ENCODE results near the gene HAGH.
"Not testable (repeated sequence)": the region's sequence is repeated elsewhere in the genome, so short reads cannot be mapped to it uniquely, and the experiment has no call there.

The HAGH gene

GRCh38 chr16:1826691-1827573, at the start of gene HAGH, which contains the start of gene FAHD1:
HAGH (minus strand) TSS chr16:1826825; CDS start chr16:1826787, 38 bp downstream.
FAHD1 (plus strand) TSS chr16:1827206; CDS start chr16:1827239, 33 bp downstream.
- H3K36me3 Mint-ChIP-seq (ENCODE audit: low read depth) = no peaks in the 10 kb centered on the region
- peaks cover 48% of the 10 kb centered on the region for H3K4me1 Mint-ChIP-seq (ENCODE audit: low read depth)
- no peaks in the 10 kb centered on the region for H3K27me3 Mint-ChIP-seq
- H3K4me3 Mint-ChIP-seq = peak within 1 kb of the TSS; percentile 88
- peak within 1 kb of the TSS; percentile 88 for H3K27ac Mint-ChIP-seq
- no peaks in the 10 kb centered on the region for H3K9me3 Mint-ChIP-seq

GRCh38 chr16:1876066-1876465, 49.4 kb upstream of the HAGH start:
- H3K27ac Mint-ChIP-seq; H3K36me3 Mint-ChIP-seq (ENCODE audit: low read depth): not testable (repeated sequence)

DNA sequence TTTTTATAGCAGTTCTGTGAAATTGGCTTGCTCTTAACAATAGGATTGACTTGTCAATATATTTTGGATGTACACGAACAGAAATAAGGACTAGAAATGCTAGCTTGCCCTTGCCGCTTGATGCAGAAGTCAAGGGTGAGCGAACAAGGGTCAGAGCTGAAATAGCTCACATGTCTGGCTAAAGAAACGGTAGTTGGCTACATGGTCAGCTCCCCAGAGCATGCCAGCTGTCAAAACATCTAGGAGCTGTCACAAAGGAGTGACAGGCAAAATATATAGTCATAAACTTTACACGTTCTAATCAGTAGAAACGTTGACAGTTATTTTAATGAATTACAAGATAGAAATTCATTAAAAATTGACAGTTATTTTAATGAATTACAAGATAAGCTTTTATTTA, 48.2 kb upstream of the HAGH start:
- H3K27ac Mint-ChIP-seq = no peak overlapping the region
- H3K4me1 Mint-ChIP-seq (ENCODE audit: low read depth) = peaks cover 4% of the 10 kb centered on the region
- H3K9me3 Mint-ChIP-seq = no peaks in the 10 kb centered on the region
- peaks cover 31% of the 10 kb centered on the region for H3K27me3 Mint-ChIP-seq
- H3K36me3 Mint-ChIP-seq (ENCODE audit: low read depth) = no peaks in the 10 kb centered on the region
- no peak overlapping the region for H3K4me3 Mint-ChIP-seq

More at GRCh38 chr16:1876066-1876465, 49.4 kb upstream of the HAGH start:
- not testable (repeated sequence) for H3K4me1 Mint-ChIP-seq (ENCODE audit: low read depth); H3K9me3 Mint-ChIP-seq; H3K4me3 Mint-ChIP-seq
- H3K27me3 Mint-ChIP-seq = peaks cover 32% of the 10 kb centered on the region

- H3K9me3 Mint-ChIP-seq = no peaks in the 10 kb centered on the region
Measured at GRCh38 chr16:1871974-1872635, 45.5 kb upstream of the HAGH start, which contains the start of gene MEIOB. MEIOB (minus strand) TSS chr16:1872164; CDS start chr16:1868175, 3,989 bp downstream.

DNA sequence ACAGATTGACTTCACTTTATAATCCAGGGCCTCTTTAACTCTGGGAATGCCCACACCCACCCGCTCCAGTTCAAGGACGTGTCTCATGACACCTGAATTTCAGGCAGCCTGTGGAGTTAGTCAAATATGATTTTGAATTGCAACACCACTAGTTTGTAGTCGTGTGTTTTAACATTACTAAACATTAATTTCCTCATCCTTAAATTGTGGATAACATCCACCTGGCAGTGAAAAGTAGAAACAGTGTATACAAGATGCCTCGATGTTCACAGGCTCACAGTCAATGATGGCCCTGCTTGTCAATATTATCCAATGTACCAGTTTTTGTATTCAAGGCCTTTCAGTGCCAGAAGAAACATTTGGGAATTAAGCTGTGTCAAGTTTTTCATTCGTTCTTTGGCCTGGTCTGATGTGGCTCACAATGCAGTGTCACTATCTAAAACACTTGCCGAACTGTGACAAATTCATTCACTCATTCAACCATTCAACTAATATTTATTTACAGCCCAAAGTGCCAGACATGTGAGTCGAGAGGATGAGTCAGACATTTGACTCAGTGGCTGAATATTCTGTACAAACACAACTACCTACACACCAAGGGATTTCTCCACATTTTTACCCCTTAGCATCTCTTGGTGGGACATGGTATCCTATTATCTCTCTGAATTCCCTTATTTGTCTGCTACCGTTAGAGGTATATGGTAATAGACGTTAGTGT, 43.9 kb upstream of the HAGH start:
- Mint-ChIP-seq H3K9me3 (no peaks in the 10 kb centered on the region), H3K27ac (no peak overlapping the region), H3K4me3 (no peak overlapping the region), H3K36me3 (ENCODE audit: low read depth) (no peaks in the 10 kb centered on the region), H3K4me1 (ENCODE audit: low read depth) (peaks cover 4% of the 10 kb centered on the region), H3K27me3 (peaks cover 12% of the 10 kb centered on the region)

More at GRCh38 chr16:1871974-1872635, 45.5 kb upstream of the HAGH start, which contains the start of gene MEIOB:
- H3K4me1 Mint-ChIP-seq (ENCODE audit: low read depth) = peaks cover 4% of the 10 kb centered on the region
- H3K36me3 Mint-ChIP-seq (ENCODE audit: low read depth) = no peaks in the 10 kb centered on the region
- peak within 1 kb of the TSS; percentile 59 for H3K4me3 Mint-ChIP-seq
- H3K27me3 Mint-ChIP-seq = peaks cover 13% of the 10 kb centered on the region
- no peak within 1 kb of the TSS for H3K27ac Mint-ChIP-seq

DNA sequence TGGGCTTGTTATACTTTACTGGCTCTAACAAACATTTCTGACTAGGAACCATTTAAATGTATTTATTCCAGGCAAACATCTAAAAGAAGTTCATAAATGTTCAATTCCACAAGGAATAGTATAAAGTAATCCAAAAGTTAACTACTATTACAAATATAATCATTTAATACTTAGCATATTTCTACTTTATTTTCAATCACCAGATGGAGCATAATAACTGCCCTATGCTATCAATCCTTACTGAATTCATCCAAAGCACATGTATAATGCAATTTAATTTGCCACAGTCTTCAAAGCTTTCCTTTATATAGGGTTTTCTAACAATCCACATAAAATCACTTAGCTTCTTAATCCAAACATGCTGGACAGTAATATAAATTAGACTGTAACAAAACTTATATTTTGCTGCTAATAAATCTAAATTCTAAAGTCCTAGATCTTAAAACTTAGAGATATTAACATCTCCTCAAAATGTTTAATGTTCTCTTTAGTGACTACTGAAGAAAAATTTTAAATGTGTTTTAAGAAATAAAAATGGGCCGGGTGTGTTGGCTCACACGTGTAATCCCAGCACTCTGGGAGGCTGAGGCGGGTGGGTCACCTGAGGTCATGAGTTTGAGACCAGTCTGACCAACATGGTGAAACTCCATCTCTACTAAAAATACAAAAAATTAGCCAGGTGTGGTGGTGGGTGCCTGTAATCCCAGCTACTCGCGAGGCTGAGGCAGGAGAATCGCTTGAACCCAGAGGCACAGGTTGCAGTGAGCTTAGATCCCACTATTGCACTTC, 39.5 kb upstream of the HAGH start:
- Mint-ChIP-seq H3K27ac (no peak overlapping the region), H3K4me1 (ENCODE audit: low read depth) (no peaks in the 10 kb centered on the region), H3K9me3 (no peaks in the 10 kb centered on the region), H3K27me3 (peaks cover 9% of the 10 kb centered on the region), H3K4me3 (no peak overlapping the region), H3K36me3 (ENCODE audit: low read depth) (no peaks in the 10 kb centered on the region)

GRCh38 chr16:1863681-1864460, 37.2 kb upstream of the HAGH start:
- Mint-ChIP-seq H3K9me3 (no peaks in the 10 kb centered on the region), H3K4me1 (ENCODE audit: low read depth) (no peaks in the 10 kb centered on the region), H3K27me3 (peaks cover 18% of the 10 kb centered on the region), H3K4me3 (no peak overlapping the region), H3K27ac (no peak overlapping the region), H3K36me3 (ENCODE audit: low read depth) (no peaks in the 10 kb centered on the region)

DNA sequence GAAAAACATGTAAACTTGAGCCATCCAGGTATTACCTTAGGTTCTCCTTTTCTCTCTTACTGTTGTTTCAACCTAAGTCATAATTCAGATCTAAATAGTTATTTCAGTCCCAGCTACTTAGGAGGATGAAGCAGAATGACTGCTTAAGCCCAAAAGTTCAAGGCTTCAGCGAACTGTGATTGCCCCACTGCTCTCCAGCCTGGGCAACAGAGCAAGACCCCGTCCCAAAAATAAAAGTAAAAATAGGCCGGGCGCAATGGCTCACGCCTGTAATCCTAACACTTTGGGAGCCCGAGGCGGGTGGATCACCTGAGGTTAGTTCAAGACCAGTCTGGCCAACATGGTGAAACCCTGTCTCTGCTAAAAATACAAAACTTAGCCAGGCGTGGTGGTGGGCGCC, 35.8 kb upstream of the HAGH start:
- no peak overlapping the region for H3K4me3 Mint-ChIP-seq
- H3K36me3 Mint-ChIP-seq (ENCODE audit: low read depth) = no peaks in the 10 kb centered on the region
- H3K4me1 Mint-ChIP-seq (ENCODE audit: low read depth) = no peaks in the 10 kb centered on the region
- no peaks in the 10 kb centered on the region for H3K9me3 Mint-ChIP-seq
- H3K27ac Mint-ChIP-seq = no peak overlapping the region
- H3K27me3 Mint-ChIP-seq = peaks cover 27% of the 10 kb centered on the region

DNA sequence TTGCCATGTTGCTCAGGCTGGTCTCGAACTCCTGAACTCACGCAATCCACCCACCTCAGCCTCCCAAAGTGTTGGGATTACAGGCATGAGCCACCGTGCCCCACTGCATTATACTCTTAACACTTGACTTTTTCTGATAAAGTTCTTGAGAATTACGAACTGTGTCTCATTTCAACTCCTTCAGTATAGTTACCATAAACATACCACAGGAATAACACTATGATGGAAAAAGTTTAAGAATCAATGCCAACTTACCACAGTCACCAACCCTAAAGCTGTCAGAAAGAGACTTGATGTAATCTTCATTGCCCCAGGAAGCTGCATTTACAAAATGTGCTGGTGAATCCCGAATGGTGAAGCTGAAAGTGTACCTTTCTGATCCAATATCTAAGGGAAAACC, 35.1 kb upstream of the HAGH start:
- H3K4me1 Mint-ChIP-seq (ENCODE audit: low read depth) = no peaks in the 10 kb centered on the region
- H3K36me3 Mint-ChIP-seq (ENCODE audit: low read depth) = no peaks in the 10 kb centered on the region
- no peak overlapping the region for H3K27ac Mint-ChIP-seq
- peaks cover 31% of the 10 kb centered on the region for H3K27me3 Mint-ChIP-seq
- H3K9me3 Mint-ChIP-seq = no peaks in the 10 kb centered on the region
- no peak overlapping the region for H3K4me3 Mint-ChIP-seq

DNA sequence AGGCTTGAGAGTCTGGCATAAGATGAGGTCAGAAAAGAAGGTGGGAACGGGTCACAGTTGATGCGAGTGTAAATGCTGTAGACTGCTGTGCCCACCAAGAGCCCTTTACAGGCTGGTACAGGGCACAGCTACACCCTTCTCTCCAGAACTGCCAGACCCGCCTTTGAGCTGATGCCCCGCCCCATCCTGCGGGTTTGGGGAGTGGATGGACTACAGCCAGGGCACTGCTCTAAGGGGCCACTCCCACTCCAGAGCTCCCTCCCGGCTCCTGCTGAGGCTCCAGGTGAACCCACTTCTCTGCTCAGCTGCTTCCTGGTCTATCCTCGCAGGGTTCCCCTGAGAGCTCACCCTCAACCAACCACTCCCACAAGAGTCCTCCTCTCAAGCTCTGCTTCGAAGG, 33.0 kb upstream of the HAGH start:
- Mint-ChIP-seq H3K27me3 (peaks cover 27% of the 10 kb centered on the region), H3K36me3 (ENCODE audit: low read depth) (no peaks in the 10 kb centered on the region), H3K4me1 (ENCODE audit: low read depth) (peaks cover 13% of the 10 kb centered on the region), H3K9me3 (no peaks in the 10 kb centered on the region), H3K27ac (no peak overlapping the region), H3K4me3 (no peak overlapping the region)

DNA sequence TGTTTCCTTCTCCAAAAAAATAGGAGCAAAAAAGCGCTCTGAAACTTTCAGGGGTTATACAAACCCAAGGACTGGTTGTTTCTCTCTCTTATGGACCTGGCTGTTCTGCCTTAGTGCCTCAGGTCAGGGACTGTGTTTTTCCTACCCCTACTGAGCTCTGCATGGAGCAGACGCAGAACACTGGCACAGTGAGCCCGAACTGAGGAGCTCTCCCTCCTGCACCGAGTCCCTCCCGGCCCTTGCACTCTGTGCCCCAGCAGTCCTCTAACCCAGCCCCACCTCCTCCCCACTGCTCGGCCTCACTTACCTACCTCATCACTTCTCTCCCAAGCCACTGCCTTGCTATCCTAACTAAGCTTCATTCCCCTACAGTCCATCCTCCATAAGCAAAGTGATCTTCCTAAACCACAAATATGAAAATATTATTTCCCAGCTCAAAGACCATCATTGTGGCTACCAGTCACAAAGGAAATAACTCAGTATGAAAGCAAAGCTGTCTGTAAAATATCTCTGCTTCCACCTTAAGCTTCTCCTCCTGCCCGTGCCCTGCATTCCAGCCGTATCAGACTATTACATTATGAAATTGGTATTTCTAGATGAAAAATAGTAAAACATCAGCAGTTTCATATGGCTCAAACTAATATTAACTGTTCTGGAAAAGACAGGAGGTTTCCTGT, 31.7 kb upstream of the HAGH start:
- Mint-ChIP-seq H3K36me3 (ENCODE audit: low read depth) (no peaks in the 10 kb centered on the region), H3K4me3 (no peak overlapping the region), H3K4me1 (ENCODE audit: low read depth) (peaks cover 18% of the 10 kb centered on the region), H3K27me3 (peaks cover 23% of the 10 kb centered on the region), H3K27ac (no peak overlapping the region), H3K9me3 (no peaks in the 10 kb centered on the region)

DNA sequence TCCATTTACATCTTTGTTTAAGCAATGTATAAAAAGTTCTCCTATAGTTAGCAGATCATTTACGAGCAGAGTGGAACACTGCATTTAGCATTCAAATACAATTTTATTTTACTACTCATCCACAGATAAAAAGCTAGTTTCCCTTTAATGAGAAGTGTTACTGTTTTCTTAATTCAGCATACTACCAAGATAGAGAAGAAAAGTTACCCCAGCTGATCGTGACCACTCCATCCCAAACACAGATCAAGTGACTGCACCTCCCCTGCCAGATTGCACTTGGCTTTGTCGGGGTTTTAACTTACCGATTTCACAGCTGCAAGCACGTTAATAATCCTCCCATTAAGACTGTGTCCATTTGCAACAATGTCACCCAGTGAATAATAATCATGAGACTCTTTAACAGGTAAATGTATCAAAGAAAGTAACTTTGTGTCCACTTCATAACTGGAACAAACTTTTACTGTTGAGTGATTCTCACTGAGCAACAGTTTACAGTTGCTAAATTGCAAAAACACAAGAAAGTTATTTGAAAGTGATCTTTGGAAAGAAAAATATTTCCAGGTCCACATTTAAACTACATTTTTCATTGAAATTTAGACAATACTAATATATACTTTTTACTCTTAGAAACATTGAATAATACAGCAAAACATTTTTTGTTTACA, 30.9 kb upstream of the HAGH start:
- peaks cover 23% of the 10 kb centered on the region for H3K27me3 Mint-ChIP-seq
- no peaks in the 10 kb centered on the region for H3K9me3 Mint-ChIP-seq
- no peak overlapping the region for H3K4me3 Mint-ChIP-seq
- H3K4me1 Mint-ChIP-seq (ENCODE audit: low read depth) = peaks cover 18% of the 10 kb centered on the region
- H3K36me3 Mint-ChIP-seq (ENCODE audit: low read depth) = no peaks in the 10 kb centered on the region
- H3K27ac Mint-ChIP-seq = no peak overlapping the region

- H3K36me3 Mint-ChIP-seq (ENCODE audit: low read depth) = no peaks in the 10 kb centered on the region
- no peak overlapping the region for H3K27ac Mint-ChIP-seq
- no peaks in the 10 kb centered on the region for H3K27me3 Mint-ChIP-seq
- H3K4me3 Mint-ChIP-seq = no peak overlapping the region
- H3K9me3 Mint-ChIP-seq = no peaks in the 10 kb centered on the region
- peaks cover 18% of the 10 kb centered on the region for H3K4me1 Mint-ChIP-seq (ENCODE audit: low read depth)
Measured at GRCh38 chr16:1851793-1852192, 25.2 kb upstream of the HAGH start.
